Measurements from ENCODE around the gene EPHA8. TPM values are rescaled to one million over a fixed set of nuclear protein-coding genes. Genes with fewer than 3 reads are reported as not detected.
A peak's percentile ranks its signal among the peaks of the same experiment; 100 is the strongest.

Gene EPHA8
- total RNA-seq (2021) (3.8 to 7.1 TPM (median 5.6 TPM) in 3 replicates), Bru-seq, nascent RNA (percentile 28 among the genes with signal in this experiment)
- long read RNA-seq, experiment 1, transcript EPHA8-202 (5 exons, 1,802 nt) = major isoform, 25 of 47 reads
- long read RNA-seq, experiment 1, partial matches to known transcripts = 4 of 47 reads
- long read RNA-seq, experiment 1, other reads (novel, unspliced or antisense) = 18 of 47 reads
- long read RNA-seq, experiment 2, partial matches to known transcripts = 3 of 12 reads
- long read RNA-seq, experiment 2, other reads (novel, unspliced or antisense) = 7 of 12 reads
- long read RNA-seq, experiment 3 = 0 reads

DNA sequence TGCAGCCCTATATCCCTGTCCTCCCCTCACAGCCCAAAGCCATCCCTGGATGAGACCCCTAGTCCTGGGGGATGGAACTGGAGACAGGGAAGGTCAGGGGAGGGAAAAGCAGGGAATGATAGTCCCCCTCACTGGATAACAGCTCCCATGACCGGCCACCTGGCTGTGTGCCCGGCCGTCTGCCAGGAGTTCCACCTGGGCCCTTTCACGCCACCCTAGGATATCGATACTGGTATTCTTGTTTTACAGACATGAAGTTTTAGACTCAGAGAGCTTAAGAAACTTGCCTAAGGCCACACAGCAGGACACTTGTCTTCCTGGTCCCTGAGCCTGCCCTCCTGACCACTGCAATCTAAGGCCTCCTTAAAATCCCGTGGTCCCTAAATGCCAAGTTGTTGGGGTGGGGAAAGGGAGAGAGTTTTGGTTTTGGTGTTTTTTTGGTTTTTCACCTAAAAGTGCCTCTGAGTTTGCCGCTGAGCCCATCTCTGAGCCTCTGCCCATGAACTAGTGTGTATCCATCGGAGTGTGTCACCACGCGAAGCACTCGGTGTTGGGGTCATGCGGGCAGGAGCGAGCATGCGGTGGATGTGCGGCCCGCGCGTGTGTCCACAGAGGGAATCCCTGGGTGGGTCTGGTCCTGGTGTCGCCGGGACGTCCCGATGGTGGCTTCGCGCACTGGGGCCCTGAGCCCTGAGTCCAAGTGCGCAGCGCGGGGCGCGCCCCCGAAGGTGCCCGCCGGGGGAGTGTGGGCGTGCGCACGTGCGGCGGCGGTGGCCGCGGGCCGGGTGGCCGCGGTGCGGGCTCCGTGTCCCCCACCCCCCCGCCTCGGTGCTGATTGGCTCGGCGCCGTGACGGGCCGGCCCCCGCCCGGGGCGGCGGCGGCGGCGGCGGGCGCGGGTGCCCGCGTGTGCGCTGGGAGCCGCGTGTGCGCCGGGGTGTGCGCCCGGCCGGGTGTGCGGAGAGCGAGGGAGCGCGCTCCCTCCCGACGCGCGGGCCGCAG, at the start of gene EPHA8:
Gene EPHA8, plus strand, starts transcription at position 906 of the 1,000 bp plus-strand sequence. CDS start 147 bp downstream, outside the sequence.
- Mint-ChIP-seq H3K36me3 (no peaks in the 10 kb centered on the region), H3K9me3 (no peaks in the 10 kb centered on the region)

More for the DNA sequence above, at the start of gene EPHA8:
- ATAC-seq = peak; percentile 35
- TF ChIP-seq CREM (CRISPR knock-in tag; IDR thresholded peaks at IDR 0.05) (no peak), IRF2 (CRISPR knock-in tag; IDR thresholded peaks at IDR 0.05; ENCODE audit: borderline replicate concordance, low read depth) (no peak), ZNF512 (CRISPR knock-in tag; IDR thresholded peaks at IDR 0.05; ENCODE audit: borderline replicate concordance) (no peak), E2F4 (CRISPR knock-in tag; IDR thresholded peaks at IDR 0.05; ENCODE audit: borderline replicate concordance, low read depth) (no peak), FOXJ3 (CRISPR knock-in tag; IDR thresholded peaks at IDR 0.05; ENCODE audit: borderline replicate concordance) (no peak), ZNF425 (CRISPR knock-in tag; conservative IDR thresholded peaks at IDR 0.05) (no peak), JUN (CRISPR knock-in tag; IDR thresholded peaks at IDR 0.05) (no peak), FOXP1 (CRISPR knock-in tag; IDR thresholded peaks at IDR 0.05; ENCODE audit: borderline replicate concordance) (peak; percentile 50; the same call in 1 of the 2 replicates)
- TF ChIP-seq, protein P1, sequence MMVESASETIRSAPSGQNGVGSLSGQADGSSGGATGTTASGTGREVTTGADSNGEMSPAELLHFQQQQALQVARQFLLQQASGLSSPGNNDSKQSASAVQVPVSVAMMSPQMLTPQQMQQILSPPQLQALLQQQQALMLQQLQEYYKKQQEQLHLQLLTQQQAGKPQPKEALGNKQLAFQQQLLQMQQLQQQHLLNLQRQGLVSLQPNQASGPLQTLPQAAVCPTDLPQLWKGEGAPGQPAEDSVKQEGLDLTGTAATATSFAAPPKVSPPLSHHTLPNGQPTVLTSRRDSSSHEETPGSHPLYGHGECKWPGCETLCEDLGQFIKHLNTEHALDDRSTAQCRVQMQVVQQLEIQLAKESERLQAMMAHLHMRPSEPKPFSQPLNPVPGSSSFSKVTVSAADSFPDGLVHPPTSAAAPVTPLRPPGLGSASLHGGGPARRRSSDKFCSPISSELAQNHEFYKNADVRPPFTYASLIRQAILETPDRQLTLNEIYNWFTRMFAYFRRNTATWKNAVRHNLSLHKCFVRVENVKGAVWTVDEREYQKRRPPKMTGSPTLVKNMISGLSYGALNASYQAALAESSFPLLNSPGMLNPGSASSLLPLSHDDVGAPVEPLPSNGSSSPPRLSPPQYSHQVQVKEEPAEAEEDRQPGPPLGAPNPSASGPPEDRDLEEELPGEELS (CRISPR knock-in tag; IDR thresholded peaks at IDR 0.05) = peak; percentile 39; the same call in 1 of the 2 replicates
- TF ChIP-seq, protein P2, sequence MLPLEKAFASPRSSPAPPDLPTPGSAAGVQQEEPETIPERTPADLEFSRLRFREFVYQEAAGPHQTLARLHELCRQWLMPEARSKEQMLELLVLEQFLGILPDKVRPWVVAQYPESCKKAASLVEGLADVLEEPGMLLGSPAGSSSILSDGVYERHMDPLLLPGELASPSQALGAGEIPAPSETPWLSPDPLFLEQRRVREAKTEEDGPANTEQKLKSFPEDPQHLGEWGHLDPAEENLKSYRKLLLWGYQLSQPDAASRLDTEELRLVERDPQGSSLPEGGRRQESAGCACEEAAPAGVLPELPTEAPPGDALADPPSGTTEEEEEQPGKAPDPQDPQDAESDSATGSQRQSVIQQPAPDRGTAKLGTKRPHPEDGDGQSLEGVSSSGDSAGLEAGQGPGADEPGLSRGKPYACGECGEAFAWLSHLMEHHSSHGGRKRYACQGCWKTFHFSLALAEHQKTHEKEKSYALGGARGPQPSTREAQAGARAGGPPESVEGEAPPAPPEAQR (CRISPR knock-in tag; IDR thresholded peaks at IDR 0.05) = no peak
- TF ChIP-seq, protein P3, sequence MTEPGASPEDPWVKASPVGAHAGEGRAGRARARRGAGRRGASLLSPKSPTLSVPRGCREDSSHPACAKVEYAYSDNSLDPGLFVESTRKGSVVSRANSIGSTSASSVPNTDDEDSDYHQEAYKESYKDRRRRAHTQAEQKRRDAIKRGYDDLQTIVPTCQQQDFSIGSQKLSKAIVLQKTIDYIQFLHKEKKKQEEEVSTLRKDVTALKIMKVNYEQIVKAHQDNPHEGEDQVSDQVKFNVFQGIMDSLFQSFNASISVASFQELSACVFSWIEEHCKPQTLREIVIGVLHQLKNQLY (CRISPR knock-in tag; IDR thresholded peaks at IDR 0.05) = no peak
- ChIA-PET POLR2A (no interaction called here), CTCF (interaction anchor here (0.5 kb wide), 1 partner anchor 148 kb away, joined by 4 read pairs; no protein-coding TSS in a partner anchor)
- peaks cover 43% of the 10 kb centered on the region for H3K27me3 Mint-ChIP-seq (ENCODE audit: low read depth)
- H3K4me3 Mint-ChIP-seq = peak within 1 kb of the TSS; percentile 77
- DNase-seq (ENCODE audit: low spot score) = peak; percentile 22
- no peak within 1 kb of the TSS for H3K27ac Mint-ChIP-seq
- peaks cover 14% of the 10 kb centered on the region for H3K4me1 Mint-ChIP-seq
